Small intestine (tissue), 7 donors: Measurements from ENCODE around the gene CHST11. TPM values are rescaled to one million over a fixed set of nuclear protein-coding genes. Genes with fewer than 3 reads are reported as not detected.

ENCODE experiments used
- DNase-seq, 2 donors: peaks; one replicate each; pipeline versions ENCODE4 v3.0.0 to v3.0.0-alpha.2; 2013
- FAIRE-seq: peaks from 2 replicates; lab custom pipeline; 2012; peaks lifted over from hg19 to GRCh38; lab: Jason Lieb, UNC
- H3K27ac ChIP-seq, 3 donors: one replicate each; pipeline ENCODE4 v1.5.1; 2013; ENCODE audit warnings: low read length in 2 of 3, mild to moderate bottlenecking in 2 of 3, control low read depth in 1 of 3, inconsistent platforms in 1 of 3, low read depth in 1 of 3, moderate library complexity in 1 of 3
- H3K27me3 ChIP-seq, 3 donors: one replicate each; pipeline ENCODE4 v1.6.1; 2013; ENCODE audit warnings: low read length in 3 of 3, inconsistent platforms in 1 of 3; ENCODE audit not compliant: control insufficient read depth in 3 of 3, insufficient read depth in 3 of 3
- H3K36me3 ChIP-seq, 3 donors: one replicate each; pipeline ENCODE4 v1.6.1; 2013; ENCODE audit warnings: low read length in 3 of 3, inconsistent platforms in 1 of 3, low read depth in 1 of 3, mild to moderate bottlenecking in 1 of 3, moderate library complexity in 1 of 3; ENCODE audit not compliant: control insufficient read depth in 3 of 3, insufficient read depth in 2 of 3
- H3K4me1 ChIP-seq, 3 donors: one replicate each; pipeline ENCODE4 v1.6.1; 2013; ENCODE audit warnings: low read length in 2 of 3, inconsistent platforms in 1 of 3, low read depth in 1 of 3, mild to moderate bottlenecking in 1 of 3, moderate library complexity in 1 of 3; ENCODE audit not compliant: control insufficient read depth in 3 of 3, insufficient read depth in 2 of 3
- H3K4me3 ChIP-seq, 3 donors: one replicate each; pipeline ENCODE4 v1.5.1; 2013; ENCODE audit warnings: low read length in 3 of 3, control low read depth in 1 of 3, inconsistent platforms in 1 of 3, low read depth in 1 of 3, mild to moderate bottlenecking in 1 of 3, moderate library complexity in 1 of 3
- H3K9me3 ChIP-seq, 2 donors: one replicate each; pipeline ENCODE4 v1.6.1; 2013; ENCODE audit warnings: low read depth in 1 of 2, low read length in 1 of 2; ENCODE audit not compliant: control insufficient read depth in 2 of 2, insufficient read depth in 1 of 2
- WGBS, 3 donors: extraction: QIAGEN DNeasy Blood & Tissue Kit; methylation state at CpG; one replicate each; pipeline ENCODE4 v1.1.7; 2013; 5-methylcytosine and 5-hydroxymethylcytosine counted together
- polyA plus RNA-seq, 4 donors: library from polyadenylated mRNA; stranded (reverse) in 3 of 4; unstranded in 1 of 4; fragments of 200-250 nt in 3 of 4; fragments of 120-200 nt in 1 of 4; gene quantifications; one replicate each; pipeline versions ENCODE4 v1.2.1 to v1.2.3, GENCODE V29; 2013
- donor health status: healthy with polysubstance abuse.
- donor health status: control.
- donor health status: control.
- donor health status: Bipolar disorder and iron deficiency.
- donor health status: healthy.

The CHST11 gene
- polyA plus RNA-seq, 4 donors: 0.89 to 3.0 (median 2.0) TPM

GRCh38 chr12:104672096-104672445, 215.3 kb downstream of the CHST11 start:
- Histone ChIP-seq H3K4me3 (no peak overlapping the region), H3K4me1 (peaks cover 2 to 22% (median 21%) of the 10 kb centered on the region in 3 donors), H3K27me3 (peaks cover 0 to 4% (median 0%) of the 10 kb centered on the region in 3 donors), H3K27ac (peak overlapping the region in 1 of 3 donors; percentile 17), H3K9me3 (no peaks in the 10 kb centered on the region), H3K36me3 (no peaks in the 10 kb centered on the region)
- FAIRE-seq (no peak), DNase-seq (no peak)
- WGBS, 3 donors: 69 to 75% (median 69%) methylated on average over 8 of the region's 8 CpGs

- DNase-seq (no peak), FAIRE-seq (no peak)
- H3K27ac ChIP-seq: no peak overlapping the region
- H3K4me1 ChIP-seq: peaks cover 2 to 22% (median 21%) of the 10 kb centered on the region in 3 donors
- H3K36me3 ChIP-seq: no peaks in the 10 kb centered on the region
- H3K9me3 ChIP-seq: no peaks in the 10 kb centered on the region
- WGBS, 3 donors: 72 to 80% (median 74%) methylated on average over 10 of the region's 10 CpGs
- H3K4me3 ChIP-seq: no peak overlapping the region
- H3K27me3 ChIP-seq: peaks cover 0 to 4% (median 0%) of the 10 kb centered on the region in 3 donors
Measured at GRCh38 chr12:104672501-104673265, 215.9 kb downstream of the CHST11 start.

- Histone ChIP-seq H3K27me3 (peaks cover 0 to 4% (median 0%) of the 10 kb centered on the region in 3 donors), H3K27ac (no peak overlapping the region), H3K9me3 (no peaks in the 10 kb centered on the region), H3K36me3 (no peaks in the 10 kb centered on the region), H3K4me1 (peaks cover 2 to 22% (median 21%) of the 10 kb centered on the region in 3 donors), H3K4me3 (no peak overlapping the region)
- DNase-seq (no peak), FAIRE-seq (no peak)
- 80 to 92% (median 81%) methylated on average over 1 of the region's 1 CpG for WGBS, 3 donors
Measured at GRCh38 chr12:104673294-104673693, 216.5 kb downstream of the CHST11 start.

GRCh38 chr12:104673696-104674482, 217.1 kb downstream of the CHST11 start:
- FAIRE-seq (no peak), DNase-seq (no peak)
- peaks cover 0 to 2% (median 0%) of the 10 kb centered on the region in 3 donors for H3K27me3 ChIP-seq
- H3K4me3 ChIP-seq: no peak overlapping the region
- no peak overlapping the region for H3K27ac ChIP-seq
- H3K4me1 ChIP-seq: peaks cover 2 to 21% (median 17%) of the 10 kb centered on the region in 3 donors
- 74 to 81% (median 76%) methylated on average over 15 of the region's 15 CpGs for WGBS, 3 donors
- no peaks in the 10 kb centered on the region for H3K9me3 ChIP-seq
- H3K36me3 ChIP-seq: no peaks in the 10 kb centered on the region

GRCh38 chr12:104676636-104677035, 219.9 kb downstream of the CHST11 start:
- no peaks in the 10 kb centered on the region for H3K36me3 ChIP-seq
- no peaks in the 10 kb centered on the region for H3K9me3 ChIP-seq
- 72 to 88% (median 82%) methylated on average over 8 of the region's 8 CpGs for WGBS, 3 donors
- H3K4me3 ChIP-seq: no peak overlapping the region
- no peak overlapping the region for H3K27ac ChIP-seq
- H3K4me1 ChIP-seq: peaks cover 0 to 5% (median 3%) of the 10 kb centered on the region in 3 donors
- DNase-seq: no peak
- no peaks in the 10 kb centered on the region for H3K27me3 ChIP-seq
- no peak for FAIRE-seq

GRCh38 chr12:104677441-104678089, 220.8 kb downstream of the CHST11 start:
- Histone ChIP-seq H3K4me3 (no peak overlapping the region), H3K27me3 (no peaks in the 10 kb centered on the region), H3K27ac (no peak overlapping the region), H3K9me3 (no peaks in the 10 kb centered on the region), H3K36me3 (no peaks in the 10 kb centered on the region), H3K4me1 (no peaks in the 10 kb centered on the region)
- FAIRE-seq (no peak), DNase-seq (no peak)
- 82 to 98% (median 98%) methylated on average over 5 of the region's 5 CpGs for WGBS, 3 donors

- Histone ChIP-seq H3K4me3 (no peak overlapping the region), H3K4me1 (peaks cover 0 to 3% (median 0%) of the 10 kb centered on the region in 3 donors), H3K9me3 (no peaks in the 10 kb centered on the region), H3K27me3 (no peaks in the 10 kb centered on the region), H3K27ac (no peak overlapping the region), H3K36me3 (no peaks in the 10 kb centered on the region)
- FAIRE-seq (no peak), DNase-seq (peak in 1 of 2 donors; percentile 12)
- 75 to 80% (median 79%) methylated on average over 3 of the region's 3 CpGs for WGBS, 3 donors
Measured at GRCh38 chr12:104680070-104680469, 223.3 kb downstream of the CHST11 start.

- Histone ChIP-seq H3K36me3 (no peaks in the 10 kb centered on the region), H3K4me1 (peaks cover 0 to 4% (median 0%) of the 10 kb centered on the region in 3 donors), H3K27me3 (no peaks in the 10 kb centered on the region), H3K9me3 (no peaks in the 10 kb centered on the region), H3K4me3 (no peak overlapping the region), H3K27ac (no peak overlapping the region)
- WGBS, 3 donors: 69 to 74% (median 73%) methylated on average over 5 of the region's 5 CpGs
- FAIRE-seq: no peak
- no peak for DNase-seq
Measured at GRCh38 chr12:104680491-104680890, 223.7 kb downstream of the CHST11 start.
